Neural cell (in vitro differentiated cells): Measurements from ENCODE around the gene OPA1. TPM values are rescaled to one million over a fixed set of nuclear protein-coding genes. Genes with fewer than 3 reads are reported as not detected.

Experiments used
- H2AFZ ChIP-seq: fragments of 200-600, 300-800 bp; sonication (generic), shearing (Covaris generic); 2 replicates; pipeline ENCODE4 v1.6.0; 2014; ENCODE audit warnings: low read depth, mild to moderate bottlenecking, antibody characterized with exemption, low read length, moderate library complexity
- H3F3A ChIP-seq: fragments of 200-600 bp; shearing (Covaris generic); 2 replicates; pipeline ENCODE4 v1.6.1; 2016; ENCODE audit warnings: mild to moderate bottlenecking, moderate library complexity, mixed read lengths, antibody characterized with exemption, low read length; ENCODE audit not compliant: insufficient read depth, poor library complexity, severe bottlenecking
- H3K27ac ChIP-seq: fragments of 200-600, 300-800 bp; sonication (generic), shearing (Covaris generic); 2 replicates; pipeline ENCODE4 v1.5.1; 2014; ENCODE audit warnings: mild to moderate bottlenecking, low read length, moderate library complexity
- H3K27me3 ChIP-seq: fragments of 300-800, 200-600 bp; sonication (generic), shearing (Covaris generic); 2 replicates; pipeline ENCODE4 v1.6.0; 2014; ENCODE audit warnings: mild to moderate bottlenecking, low read depth, low read length, moderate library complexity; ENCODE audit not compliant: insufficient read depth
- H3K36me3 ChIP-seq: fragments of 300-800, 200-600 bp; sonication (generic), shearing (Covaris generic); 2 replicates; pipeline ENCODE4 v1.5.1; 2014; ENCODE audit warnings: mild to moderate bottlenecking, antibody characterized with exemption, low read length, moderate library complexity; ENCODE audit not compliant: insufficient read depth
- H3K4me2 ChIP-seq: fragments of 300-800, 200-600 bp; sonication (generic), shearing (Covaris generic); 2 replicates; pipeline ENCODE4 v1.6.0; 2014; ENCODE audit warnings: mild to moderate bottlenecking, low read length
- H3K4me3 ChIP-seq: fragments of 300-800, 200-600 bp; sonication (generic), shearing (Covaris generic); 2 replicates; pipeline ENCODE4 v1.5.1; 2014; ENCODE audit warnings: mild to moderate bottlenecking, low read length, moderate library complexity
- H3K79me2 ChIP-seq: fragments of 200-600 bp; shearing (Covaris generic); replicated peaks from 2 replicates; pipeline ENCODE4 v1.6.0; 2014; ENCODE audit warnings: mild to moderate bottlenecking, low read length, moderate library complexity; ENCODE audit not compliant: insufficient read depth
- H3K9ac ChIP-seq: fragments of 300-800, 200-600 bp; sonication (generic), shearing (Covaris generic); 2 replicates; pipeline ENCODE4 v1.6.1; 2016; ENCODE audit warnings: mild to moderate bottlenecking, low read length, mixed read lengths
- H3K9me2 ChIP-seq: fragments of 200-600 bp; shearing (Covaris generic); 2 replicates; pipeline ENCODE4 v1.6.1; 2016; ENCODE audit warnings: mild to moderate bottlenecking, low read length, mixed read lengths; ENCODE audit not compliant: insufficient read depth
- H3K9me3 ChIP-seq: fragments of 200-600, 300-800 bp; sonication (generic), shearing (Covaris generic); 2 replicates; pipeline ENCODE4 v1.6.1; 2016; ENCODE audit warnings: mild to moderate bottlenecking, mixed run types, low read length, moderate library complexity, mixed read lengths
- H4K20me1 ChIP-seq: fragments of 200-600 bp; shearing (Covaris generic); 2 replicates; pipeline ENCODE4 v1.6.1; 2016; ENCODE audit warnings: mild to moderate bottlenecking, mixed run types; ENCODE audit not compliant: insufficient read depth
- CTCF ChIP-seq: fragments of 450-650 bp; IDR thresholded peaks from 2 replicates; pipeline ENCODE4 v1.5.1; 2014; ENCODE audit warnings: antibody characterized with exemption, mild to moderate bottlenecking, moderate library complexity; ENCODE audit not compliant: poor library complexity, severe bottlenecking
- EP300 ChIP-seq: fragments of 450-650 bp; conservative IDR thresholded peaks from 2 replicates; pipeline ENCODE4 v1.6.1; 2014; ENCODE audit warnings: antibody characterized with exemption, mild to moderate bottlenecking, moderate library complexity; ENCODE audit not compliant: poor library complexity, severe bottlenecking
- EZH2 ChIP-seq: fragments of 200-600, 300-800 bp; shearing (Covaris generic), sonication (generic); IDR thresholded peaks from 2 replicates; pipeline ENCODE4 v1.6.1; 2014; ENCODE audit warnings: antibody characterized with exemption, low read length, borderline replicate concordance, mild to moderate bottlenecking; ENCODE audit not compliant: insufficient read depth, poor library complexity, severe bottlenecking
- MXI1 ChIP-seq: fragments of 450-650 bp; conservative IDR thresholded peaks from 2 replicates; pipeline ENCODE4 v1.6.1; 2014; ENCODE audit warnings: antibody characterized with exemption, mild to moderate bottlenecking; ENCODE audit not compliant: poor library complexity, severe bottlenecking
- POLR2AphosphoS5 ChIP-seq: IDR thresholded peaks from 2 replicates; pipeline ENCODE4 v1.6.1; 2012
- RAD21 ChIP-seq: fragments of 450-650 bp; conservative IDR thresholded peaks from 2 replicates; pipeline ENCODE4 v1.6.1; 2014; ENCODE audit warnings: antibody characterized with exemption, mild to moderate bottlenecking, moderate library complexity
- SMC3 ChIP-seq: fragments of 450-650 bp; conservative IDR thresholded peaks from 2 replicates; pipeline ENCODE4 v1.6.1; 2014; ENCODE audit warnings: antibody characterized with exemption, mild to moderate bottlenecking, moderate library complexity; ENCODE audit not compliant: poor library complexity
- TAF1 ChIP-seq: IDR thresholded peaks from 2 replicates; pipeline ENCODE4 v1.6.1; 2012; ENCODE audit warnings: low read depth
- polyA plus RNA-seq: library from polyadenylated mRNA; depleted of rRNA; stranded (reverse); fragments of >200 nt; gene quantifications from 2 replicates; pipeline ENCODE4 v1.2.3, GENCODE V29; 2014
- TF ChIP-seq, protein P1 (sequence below): IDR thresholded peaks from 2 replicates; pipeline ENCODE4 v1.6.1; 2012; ENCODE audit warnings: borderline replicate concordance

OPA1 gene
- polyA plus RNA-seq, 1 donor from 2014 or later = 97.7 TPM

GRCh38 chr3:193637831-193638230, 44.8 kb downstream of the OPA1 start:
- Histone ChIP-seq H3K27me3 (no peaks in the 10 kb centered on the region), H3F3A (no peaks in the 10 kb centered on the region), H3K36me3 (no peaks in the 10 kb centered on the region), H3K27ac (no peak overlapping the region), H3K9me2 (no peaks in the 10 kb centered on the region), H3K4me2 (no peak overlapping the region), H2AFZ (no peak overlapping the region), H3K79me2 (no peaks in the 10 kb centered on the region), H3K9me3 (no peaks in the 10 kb centered on the region), H3K9ac (no peak overlapping the region), H3K4me3 (no peak overlapping the region), H4K20me1 (no peaks in the 10 kb centered on the region)
- TF ChIP-seq RAD21 (no peak), CTCF (no peak)

- Histone ChIP-seq H3K9me2 (no peaks in the 10 kb centered on the region), H3K27me3 (no peaks in the 10 kb centered on the region), H3K36me3 (no peaks in the 10 kb centered on the region), H3F3A (no peaks in the 10 kb centered on the region), H3K79me2 (no peaks in the 10 kb centered on the region), H3K9me3 (no peaks in the 10 kb centered on the region), H3K4me2 (no peak overlapping the region), H3K9ac (no peak overlapping the region), H3K27ac (no peak overlapping the region), H2AFZ (no peak overlapping the region), H3K4me3 (no peak overlapping the region), H4K20me1 (no peaks in the 10 kb centered on the region)
- no peak for TF ChIP-seq EZH2
- no peak for TF ChIP-seq RAD21
- TF ChIP-seq SMC3 = no peak
- TF ChIP-seq, protein P1, sequence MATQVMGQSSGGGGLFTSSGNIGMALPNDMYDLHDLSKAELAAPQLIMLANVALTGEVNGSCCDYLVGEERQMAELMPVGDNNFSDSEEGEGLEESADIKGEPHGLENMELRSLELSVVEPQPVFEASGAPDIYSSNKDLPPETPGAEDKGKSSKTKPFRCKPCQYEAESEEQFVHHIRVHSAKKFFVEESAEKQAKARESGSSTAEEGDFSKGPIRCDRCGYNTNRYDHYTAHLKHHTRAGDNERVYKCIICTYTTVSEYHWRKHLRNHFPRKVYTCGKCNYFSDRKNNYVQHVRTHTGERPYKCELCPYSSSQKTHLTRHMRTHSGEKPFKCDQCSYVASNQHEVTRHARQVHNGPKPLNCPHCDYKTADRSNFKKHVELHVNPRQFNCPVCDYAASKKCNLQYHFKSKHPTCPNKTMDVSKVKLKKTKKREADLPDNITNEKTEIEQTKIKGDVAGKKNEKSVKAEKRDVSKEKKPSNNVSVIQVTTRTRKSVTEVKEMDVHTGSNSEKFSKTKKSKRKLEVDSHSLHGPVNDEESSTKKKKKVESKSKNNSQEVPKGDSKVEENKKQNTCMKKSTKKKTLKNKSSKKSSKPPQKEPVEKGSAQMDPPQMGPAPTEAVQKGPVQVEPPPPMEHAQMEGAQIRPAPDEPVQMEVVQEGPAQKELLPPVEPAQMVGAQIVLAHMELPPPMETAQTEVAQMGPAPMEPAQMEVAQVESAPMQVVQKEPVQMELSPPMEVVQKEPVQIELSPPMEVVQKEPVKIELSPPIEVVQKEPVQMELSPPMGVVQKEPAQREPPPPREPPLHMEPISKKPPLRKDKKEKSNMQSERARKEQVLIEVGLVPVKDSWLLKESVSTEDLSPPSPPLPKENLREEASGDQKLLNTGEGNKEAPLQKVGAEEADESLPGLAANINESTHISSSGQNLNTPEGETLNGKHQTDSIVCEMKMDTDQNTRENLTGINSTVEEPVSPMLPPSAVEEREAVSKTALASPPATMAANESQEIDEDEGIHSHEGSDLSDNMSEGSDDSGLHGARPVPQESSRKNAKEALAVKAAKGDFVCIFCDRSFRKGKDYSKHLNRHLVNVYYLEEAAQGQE = no peak
- TF ChIP-seq MXI1 = no peak
- TF ChIP-seq POLR2AphosphoS5 = no peak
- no peak for TF ChIP-seq EP300
- no peak for TF ChIP-seq CTCF
- TF ChIP-seq TAF1 = no peak
These were observed 45.8 kb downstream of the OPA1 start for GRCh38 chr3:193638833-193639232.
